ENCODE results near the gene BPHL. TPM values are rescaled to one million over a fixed set of nuclear protein-coding genes. Genes with fewer than 3 reads are reported as not detected.

The BPHL gene
- total and polyA plus RNA-seq, 2 experiments from 2014 or later, result 22.8 to 45.5 TPM

DNA sequence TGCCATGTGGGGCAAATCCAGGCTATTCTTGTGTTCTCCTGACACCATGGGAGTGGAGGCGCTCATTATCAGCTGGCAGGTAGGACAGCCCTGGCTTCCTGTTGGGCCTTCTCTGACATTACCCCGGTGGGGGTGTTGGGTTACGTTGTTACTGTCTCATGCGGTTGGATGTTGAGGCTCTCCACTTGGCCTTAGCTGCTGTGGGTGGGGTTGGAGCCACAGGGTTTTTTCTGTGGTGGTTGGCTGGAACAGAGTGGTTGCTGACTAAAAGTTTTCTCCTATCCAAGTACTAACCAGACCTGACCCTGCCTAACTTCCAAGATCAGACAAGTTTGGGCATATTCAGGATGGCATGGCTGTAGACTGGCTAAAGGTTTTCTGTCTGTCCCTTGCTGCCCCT, 30.1 kb upstream of the BPHL start:
- Mint-ChIP-seq H3K9me3 (peaks cover 68% of the 10 kb centered on the region), H3K27ac (no peak overlapping the region), H3K27me3 (ENCODE audit: insufficient read depth, low read depth, poor library complexity) (peaks cover 18% of the 10 kb centered on the region), H3K4me1 (no peaks in the 10 kb centered on the region; the same call in 2 of the 3 replicates), H3K36me3 (ENCODE audit: low read depth) (peaks cover 73% of the 10 kb centered on the region), H3K4me3 (no peak overlapping the region)
- DNase-seq (ENCODE audit: low spot score) (no peak), ATAC-seq (no peak)
- Histone ChIP-seq H3K27ac (ENCODE audit: low read depth) (no peak overlapping the region), H3K27me3 (ENCODE audit: insufficient read depth) (no peaks in the 10 kb centered on the region), H3K9me2 (ENCODE audit: insufficient read depth) (no peaks in the 10 kb centered on the region), H3K4me2 (no peak overlapping the region), H3K4me1 (ENCODE audit: insufficient read depth) (no peaks in the 10 kb centered on the region), H3K36me3 (ENCODE audit: insufficient read depth) (peaks cover 65% of the 10 kb centered on the region), H2AFZ (no peak overlapping the region), H3F3A (replicated peaks; ENCODE audit: low read depth) (peaks cover 19% of the 10 kb centered on the region), H3K79me2 (replicated peaks; ENCODE audit: insufficient read depth) (no peaks in the 10 kb centered on the region), H3K4me3 (no peak overlapping the region), H4K20me1 (replicated peaks; ENCODE audit: insufficient read depth) (no peaks in the 10 kb centered on the region)
- no peak for TF ChIP-seq EZH2 (IDR thresholded peaks at IDR 0.05; ENCODE audit: low read depth, unreplicated experiment)
- no peak for TF ChIP-seq ZNF331 (CRISPR knock-in tag; IDR thresholded peaks at IDR 0.05; ENCODE audit: low read depth)
- TF ChIP-seq, protein P1, sequence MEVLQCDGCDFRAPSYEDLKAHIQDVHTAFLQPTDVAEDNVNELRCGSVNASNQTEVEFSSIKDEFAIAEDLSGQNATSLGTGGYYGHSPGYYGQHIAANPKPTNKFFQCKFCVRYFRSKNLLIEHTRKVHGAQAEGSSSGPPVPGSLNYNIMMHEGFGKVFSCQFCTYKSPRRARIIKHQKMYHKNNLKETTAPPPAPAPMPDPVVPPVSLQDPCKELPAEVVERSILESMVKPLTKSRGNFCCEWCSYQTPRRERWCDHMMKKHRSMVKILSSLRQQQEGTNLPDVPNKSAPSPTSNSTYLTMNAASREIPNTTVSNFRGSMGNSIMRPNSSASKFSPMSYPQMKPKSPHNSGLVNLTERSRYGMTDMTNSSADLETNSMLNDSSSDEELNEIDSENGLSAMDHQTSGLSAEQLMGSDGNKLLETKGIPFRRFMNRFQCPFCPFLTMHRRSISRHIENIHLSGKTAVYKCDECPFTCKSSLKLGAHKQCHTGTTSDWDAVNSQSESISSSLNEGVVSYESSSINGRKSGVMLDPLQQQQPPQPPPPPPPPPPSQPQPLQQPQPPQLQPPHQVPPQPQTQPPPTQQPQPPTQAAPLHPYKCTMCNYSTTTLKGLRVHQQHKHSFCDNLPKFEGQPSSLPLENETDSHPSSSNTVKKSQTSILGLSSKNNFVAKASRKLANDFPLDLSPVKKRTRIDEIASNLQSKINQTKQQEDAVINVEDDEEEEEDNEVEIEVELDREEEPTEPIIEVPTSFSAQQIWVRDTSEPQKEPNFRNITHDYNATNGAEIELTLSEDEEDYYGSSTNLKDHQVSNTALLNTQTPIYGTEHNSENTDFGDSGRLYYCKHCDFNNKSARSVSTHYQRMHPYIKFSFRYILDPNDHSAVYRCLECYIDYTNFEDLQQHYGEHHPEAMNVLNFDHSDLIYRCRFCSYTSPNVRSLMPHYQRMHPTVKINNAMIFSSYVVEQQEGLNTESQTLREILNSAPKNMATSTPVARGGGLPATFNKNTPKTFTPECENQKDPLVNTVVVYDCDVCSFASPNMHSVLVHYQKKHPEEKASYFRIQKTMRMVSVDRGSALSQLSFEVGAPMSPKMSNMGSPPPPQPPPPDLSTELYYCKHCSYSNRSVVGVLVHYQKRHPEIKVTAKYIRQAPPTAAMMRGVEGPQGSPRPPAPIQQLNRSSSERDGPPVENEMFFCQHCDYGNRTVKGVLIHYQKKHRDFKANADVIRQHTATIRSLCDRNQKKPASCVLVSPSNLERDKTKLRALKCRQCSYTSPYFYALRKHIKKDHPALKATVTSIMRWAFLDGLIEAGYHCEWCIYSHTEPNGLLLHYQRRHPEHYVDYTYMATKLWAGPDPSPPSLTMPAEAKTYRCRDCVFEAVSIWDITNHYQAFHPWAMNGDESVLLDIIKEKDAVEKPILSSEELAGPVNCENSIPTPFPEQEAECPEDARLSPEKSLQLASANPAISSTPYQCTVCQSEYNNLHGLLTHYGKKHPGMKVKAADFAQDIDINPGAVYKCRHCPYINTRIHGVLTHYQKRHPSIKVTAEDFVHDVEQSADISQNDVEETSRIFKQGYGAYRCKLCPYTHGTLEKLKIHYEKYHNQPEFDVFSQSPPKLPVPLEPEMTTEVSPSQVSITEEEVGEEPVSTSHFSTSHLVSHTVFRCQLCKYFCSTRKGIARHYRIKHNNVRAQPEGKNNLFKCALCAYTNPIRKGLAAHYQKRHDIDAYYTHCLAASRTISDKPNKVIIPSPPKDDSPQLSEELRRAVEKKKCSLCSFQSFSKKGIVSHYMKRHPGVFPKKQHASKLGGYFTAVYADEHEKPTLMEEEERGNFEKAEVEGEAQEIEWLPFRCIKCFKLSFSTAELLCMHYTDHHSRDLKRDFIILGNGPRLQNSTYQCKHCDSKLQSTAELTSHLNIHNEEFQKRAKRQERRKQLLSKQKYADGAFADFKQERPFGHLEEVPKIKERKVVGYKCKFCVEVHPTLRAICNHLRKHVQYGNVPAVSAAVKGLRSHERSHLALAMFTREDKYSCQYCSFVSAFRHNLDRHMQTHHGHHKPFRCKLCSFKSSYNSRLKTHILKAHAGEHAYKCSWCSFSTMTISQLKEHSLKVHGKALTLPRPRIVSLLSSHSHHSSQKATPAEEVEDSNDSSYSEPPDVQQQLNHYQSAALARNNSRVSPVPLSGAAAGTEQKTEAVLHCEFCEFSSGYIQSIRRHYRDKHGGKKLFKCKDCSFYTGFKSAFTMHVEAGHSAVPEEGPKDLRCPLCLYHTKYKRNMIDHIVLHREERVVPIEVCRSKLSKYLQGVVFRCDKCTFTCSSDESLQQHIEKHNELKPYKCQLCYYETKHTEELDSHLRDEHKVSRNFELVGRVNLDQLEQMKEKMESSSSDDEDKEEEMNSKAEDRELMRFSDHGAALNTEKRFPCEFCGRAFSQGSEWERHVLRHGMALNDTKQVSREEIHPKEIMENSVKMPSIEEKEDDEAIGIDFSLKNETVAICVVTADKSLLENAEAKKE (CRISPR knock-in tag; IDR thresholded peaks at IDR 0.05), result no peak
- no peak for TF ChIP-seq NANOG (IDR thresholded peaks at IDR 0.05; ENCODE audit: borderline replicate concordance)
- TF ChIP-seq STAT1 (IDR thresholded peaks at IDR 0.05; ENCODE audit: unreplicated experiment), result no peak
- TF ChIP-seq EZH2phosphoT487 (IDR thresholded peaks at IDR 0.05; ENCODE audit: unreplicated experiment), result no peak
- TF ChIP-seq, protein P2, sequence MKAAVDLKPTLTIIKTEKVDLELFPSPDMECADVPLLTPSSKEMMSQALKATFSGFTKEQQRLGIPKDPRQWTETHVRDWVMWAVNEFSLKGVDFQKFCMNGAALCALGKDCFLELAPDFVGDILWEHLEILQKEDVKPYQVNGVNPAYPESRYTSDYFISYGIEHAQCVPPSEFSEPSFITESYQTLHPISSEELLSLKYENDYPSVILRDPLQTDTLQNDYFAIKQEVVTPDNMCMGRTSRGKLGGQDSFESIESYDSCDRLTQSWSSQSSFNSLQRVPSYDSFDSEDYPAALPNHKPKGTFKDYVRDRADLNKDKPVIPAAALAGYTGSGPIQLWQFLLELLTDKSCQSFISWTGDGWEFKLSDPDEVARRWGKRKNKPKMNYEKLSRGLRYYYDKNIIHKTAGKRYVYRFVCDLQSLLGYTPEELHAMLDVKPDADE (IDR thresholded peaks at IDR 0.05), result no peak
